Lower leg skin (tissue), 4 donors: ENCODE results near the gene TAF1B. TPM values are rescaled to one million over a fixed set of nuclear protein-coding genes. Genes with fewer than 3 reads are reported as not detected.

Experiments
- DNase-seq, 2 donors: peaks; one replicate each; pipeline ENCODE4 v3.0.0-alpha.2; 2019; ENCODE audit warnings: low spot score in 2 of 2
- H3K4me3 ChIP-seq: fragments of 200-600 bp; sonication (generic); 2 replicates; pipeline ENCODE4 v1.5.1; 2017; ENCODE audit warnings: mild to moderate bottlenecking, low read depth; ENCODE audit not compliant: poor library complexity, severe bottlenecking
- CTCF ChIP-seq, 3 donors: fragments of 450-650 bp; IDR thresholded peaks; one replicate each; pipeline ENCODE4 v1.5.1; 2016; ENCODE audit warnings: antibody characterized with exemption in 3 of 3, mild to moderate bottlenecking in 3 of 3, moderate library complexity in 2 of 3
- POLR2A ChIP-seq, 2 donors: fragments of 450-650 bp; IDR thresholded peaks; one replicate each; pipeline ENCODE4 v1.6.1; 2016 to 2017; ENCODE audit warnings: antibody characterized with exemption in 2 of 2, mild to moderate bottlenecking in 1 of 2, moderate library complexity in 1 of 2
- WGBS, 2 donors: methylation state at CpG; one replicate each; pipeline ENCODE4 v1.1.5; 2018; 5-methylcytosine and 5-hydroxymethylcytosine counted together
- intact Hi-C: fragments of 100-400 bp; cut with DNase I; formaldehyde crosslinking; loops from one replicate; pipeline ENCODE4 v1.15.0; 2023; ENCODE audit warnings: low total_unique reads
- total RNA-seq, 4 donors: library from RNA; depleted of rRNA; stranded (reverse); fragments of >200 nt; gene quantifications; one replicate each; pipeline ENCODE4 v1.1.0, GENCODE V29; 2016

The TAF1B gene
- total RNA-seq, 4 donors from 2014 or later = 11.2 to 26.9 (median 20.1) TPM

- intact Hi-C loops = loop anchor here (5.0 kb wide), 1 partner anchor 61 kb away; the partner anchor contains the start of gene KLF11
- DNase-seq = no peak
- WGBS, 2 donors = 80 to 90% methylated on average over 3 of the region's 3 CpGs
- TF ChIP-seq CTCF (IDR thresholded peaks at IDR 0.05) (no peak), POLR2A (IDR thresholded peaks at IDR 0.05) (no peak)
- H3K4me3 ChIP-seq = no peak overlapping the region
These were observed 138.4 kb downstream of the TAF1B start for GRCh38 chr2:9981655-9982054.

- TF ChIP-seq POLR2A (IDR thresholded peaks at IDR 0.05) (no peak), CTCF (IDR thresholded peaks at IDR 0.05) (no peak)
- intact Hi-C loops = loop anchor here (5.0 kb wide), 1 partner anchor 60 kb away; the partner anchor contains the start of gene KLF11
- 52 to 61% methylated on average over 8 of the region's 8 CpGs for WGBS, 2 donors
- no peak overlapping the region for H3K4me3 ChIP-seq
- DNase-seq = peak in 1 of 2 donors; percentile 72
These were observed 139.0 kb downstream of the TAF1B start for GRCh38 chr2:9982248-9982647.

- WGBS, 2 donors = 85 to 86% methylated on average over 10 of the region's 10 CpGs
- DNase-seq = no peak
- TF ChIP-seq POLR2A (IDR thresholded peaks at IDR 0.05) (no peak), CTCF (IDR thresholded peaks at IDR 0.05) (no peak)
- intact Hi-C loops = loop anchor here (5.0 kb wide), 1 partner anchor 59 kb away; the partner anchor contains the start of gene KLF11
- H3K4me3 ChIP-seq = no peak overlapping the region
These were observed 139.6 kb downstream of the TAF1B start for GRCh38 chr2:9982891-9983290.

- DNase-seq = no peak
- H3K4me3 ChIP-seq = no peak overlapping the region
- intact Hi-C loops = loop anchor here (5.0 kb wide), 1 partner anchor 59 kb away; the partner anchor contains the start of gene KLF11
- TF ChIP-seq POLR2A (IDR thresholded peaks at IDR 0.05) = no peak
- TF ChIP-seq CTCF (IDR thresholded peaks at IDR 0.05) = no peak
- WGBS, 2 donors = 46 to 63% methylated on average over 15 of the region's 15 CpGs
These were observed 140.3 kb downstream of the TAF1B start for GRCh38 chr2:9983401-9984216.

Other genes starting within 250 kb of the TAF1B start
- gene YWHAQ, start 212.5 kb upstream of the TAF1B start, total RNA-seq = 100 to 1,000 TPM in 3 of 4 donors, 10 to 100 TPM in 1; 85.6 to 159 (median 121) TPM
- 100 to 1,000 TPM; 104 to 134 (median 115) TPM for gene GRHL1, start 108.2 kb downstream of the TAF1B start, total RNA-seq
- 10 to 100 TPM; 42.5 to 86.1 (median 61.2) TPM for gene KLF11, start 200.1 kb downstream of the TAF1B start, total RNA-seq
- under 1 TPM in 3 of 4 donors, not detected in 1; 0.25 to 0.98 (median 0.62) TPM for gene CYS1, start 236.9 kb downstream of the TAF1B start, total RNA-seq